Skeletal muscle tissue (tissue), 4 donors: ENCODE data around the gene JARID2. TPM values are rescaled to one million over a fixed set of nuclear protein-coding genes. Genes with fewer than 3 reads are reported as not detected.

Source experiments
- H3K27ac ChIP-seq: one replicate; pipeline ENCODE4 v1.7.0; 2013; ENCODE audit warnings: mild to moderate bottlenecking, low read depth, low read length, inconsistent platforms
- H3K27me3 ChIP-seq, 3 donors: one replicate each; pipeline ENCODE4 v1.7.0; 2013; ENCODE audit warnings: low read length in 3 of 3; ENCODE audit not compliant: control insufficient read depth in 3 of 3, insufficient read depth in 3 of 3
- H3K36me3 ChIP-seq, 3 donors: one replicate each; pipeline ENCODE4 v1.7.0; 2013; ENCODE audit warnings: low read length in 3 of 3; ENCODE audit not compliant: control insufficient read depth in 3 of 3, insufficient read depth in 3 of 3
- H3K4me1 ChIP-seq, 3 donors: one replicate each; pipeline ENCODE4 v1.7.0; 2013; ENCODE audit warnings: low read length in 3 of 3, mild to moderate bottlenecking in 3 of 3; ENCODE audit not compliant: control insufficient read depth in 3 of 3, insufficient read depth in 3 of 3
- H3K4me3 ChIP-seq, 3 donors: one replicate each; pipeline ENCODE4 v1.7.0; 2013; ENCODE audit warnings: low read length in 3 of 3
- H3K9ac ChIP-seq, 3 donors: one replicate each; pipeline ENCODE4 v1.7.0; 2013; ENCODE audit warnings: low read length in 3 of 3, mild to moderate bottlenecking in 3 of 3, moderate library complexity in 2 of 3, low read depth in 1 of 3
- H3K9me3 ChIP-seq, 3 donors: one replicate each; pipeline ENCODE4 v1.7.0; 2013; ENCODE audit warnings: low read length in 3 of 3; ENCODE audit not compliant: control insufficient read depth in 3 of 3
- total RNA-seq: library from RNA; depleted of rRNA; stranded (reverse); fragments of >200 nt; gene quantifications from one replicate; pipeline ENCODE4 v1.2.3, GENCODE V29; 2014
- donor health status: Osteomylitis.

Gene JARID2
- total RNA-seq, 1 donor from 2014 or later, result 12.0 TPM

- Histone ChIP-seq H3K9me3 (no peaks in the 10 kb centered on the region), H3K4me1 (peaks cover 18 to 29% (median 22%) of the 10 kb centered on the region in 3 donors), H3K27ac (no peak overlapping the region)
These were observed 29.0 kb downstream of the JARID2 start for GRCh38 chr6:15274692-15275387.

GRCh38 chr6:15276036-15276985 is 30.4 kb downstream of the JARID2 start:
- Histone ChIP-seq H3K27me3 (no peaks in the 10 kb centered on the region), H3K27ac (no peak overlapping the region), H3K4me3 (no peak overlapping the region), H3K36me3 (no peaks in the 10 kb centered on the region), H3K9ac (no peak overlapping the region), H3K4me1 (peaks cover 23 to 38% (median 27%) of the 10 kb centered on the region in 3 donors), H3K9me3 (no peaks in the 10 kb centered on the region)

More at GRCh38 chr6:15274692-15275387, 29.0 kb downstream of the JARID2 start:
- Histone ChIP-seq H3K36me3 (no peaks in the 10 kb centered on the region), H3K9ac (no peak overlapping the region), H3K4me3 (no peak overlapping the region), H3K27me3 (no peaks in the 10 kb centered on the region)

- Histone ChIP-seq H3K36me3 (no peaks in the 10 kb centered on the region), H3K4me3 (no peak overlapping the region), H3K9ac (no peak overlapping the region), H3K9me3 (no peaks in the 10 kb centered on the region), H3K27ac (no peak overlapping the region), H3K4me1 (peaks cover 26 to 44% (median 29%) of the 10 kb centered on the region in 3 donors), H3K27me3 (no peaks in the 10 kb centered on the region)
These were observed 33.3 kb downstream of the JARID2 start for GRCh38 chr6:15279047-15279661.

- H3K9ac ChIP-seq, result no peak overlapping the region
- H3K27ac ChIP-seq, result no peak overlapping the region
- H3K4me3 ChIP-seq, result no peak overlapping the region
- H3K27me3 ChIP-seq, result no peaks in the 10 kb centered on the region
- peaks cover 27 to 40% (median 28%) of the 10 kb centered on the region in 3 donors for H3K4me1 ChIP-seq
- no peaks in the 10 kb centered on the region for H3K9me3 ChIP-seq
- H3K36me3 ChIP-seq, result no peaks in the 10 kb centered on the region
These were observed 34.2 kb downstream of the JARID2 start for GRCh38 chr6:15280028-15280427.

- Histone ChIP-seq H3K9ac (no peak overlapping the region), H3K27ac (no peak overlapping the region), H3K9me3 (no peaks in the 10 kb centered on the region), H3K27me3 (no peaks in the 10 kb centered on the region), H3K36me3 (no peaks in the 10 kb centered on the region), H3K4me3 (no peak overlapping the region), H3K4me1 (peaks cover 20 to 35% (median 25%) of the 10 kb centered on the region in 3 donors)
These were observed 35.1 kb downstream of the JARID2 start for GRCh38 chr6:15280961-15281360.

GRCh38 chr6:15282334-15282733 is 36.5 kb downstream of the JARID2 start:
- H3K9ac ChIP-seq, result no peak overlapping the region
- peaks cover 13 to 22% (median 16%) of the 10 kb centered on the region in 3 donors for H3K4me1 ChIP-seq
- H3K27ac ChIP-seq, result no peak overlapping the region
- H3K36me3 ChIP-seq, result no peaks in the 10 kb centered on the region
- H3K27me3 ChIP-seq, result no peaks in the 10 kb centered on the region
- H3K4me3 ChIP-seq, result no peak overlapping the region
- no peaks in the 10 kb centered on the region for H3K9me3 ChIP-seq

- H3K4me1 ChIP-seq, result peaks cover 27 to 34% (median 28%) of the 10 kb centered on the region in 3 donors
- no peaks in the 10 kb centered on the region for H3K36me3 ChIP-seq
- H3K9me3 ChIP-seq, result no peaks in the 10 kb centered on the region
- H3K27ac ChIP-seq, result no peak overlapping the region
- H3K27me3 ChIP-seq, result no peaks in the 10 kb centered on the region
- no peak overlapping the region for H3K9ac ChIP-seq
- H3K4me3 ChIP-seq, result no peak overlapping the region
These were observed 38.1 kb downstream of the JARID2 start for GRCh38 chr6:15283986-15284361.

GRCh38 chr6:15284743-15285142 is 38.9 kb downstream of the JARID2 start:
- no peak overlapping the region for H3K9ac ChIP-seq
- H3K9me3 ChIP-seq, result no peaks in the 10 kb centered on the region
- no peaks in the 10 kb centered on the region for H3K36me3 ChIP-seq
- H3K27ac ChIP-seq, result no peak overlapping the region
- peaks cover 33 to 37% (median 34%) of the 10 kb centered on the region in 3 donors for H3K4me1 ChIP-seq
- no peak overlapping the region for H3K4me3 ChIP-seq
- H3K27me3 ChIP-seq, result no peaks in the 10 kb centered on the region

- Histone ChIP-seq H3K9me3 (no peaks in the 10 kb centered on the region), H3K9ac (no peak overlapping the region), H3K27me3 (no peaks in the 10 kb centered on the region), H3K4me3 (no peak overlapping the region), H3K4me1 (peaks cover 28 to 30% (median 29%) of the 10 kb centered on the region in 3 donors), H3K36me3 (no peaks in the 10 kb centered on the region), H3K27ac (no peak overlapping the region)
These were observed 39.9 kb downstream of the JARID2 start for GRCh38 chr6:15285682-15286294.
